Prostate gland (tissue), 2 donors: ENCODE measurements around the gene KDSR.

Experiments used
- CTCF ChIP-seq, 4 experiments: fragments of 200-600 bp in 2 of 4; fragments of 450-650 bp in 2 of 4; sonication (generic) in 2 of 4; IDR thresholded peaks; 1 replicate in 3 of 4; 2 replicates in 1 of 4; pipeline ENCODE4 v1.5.1; 2016 to 2019; ENCODE audit warnings: antibody characterized with exemption in 4 of 4, mild to moderate bottlenecking in 2 of 4, moderate library complexity in 2 of 4
- POLR2A ChIP-seq: fragments of 450-650 bp; IDR thresholded peaks from one replicate; pipeline ENCODE4 v1.6.1; 2016; ENCODE audit warnings: antibody characterized with exemption, mild to moderate bottlenecking
- POLR2AphosphoS5 ChIP-seq: sonication (generic); formaldehyde crosslinking; IDR thresholded peaks from one replicate; pipeline ENCODE4 v1.6.1; 2017; ENCODE audit warnings: antibody characterized with exemption

- TF ChIP-seq POLR2A: no peak
- no peak for TF ChIP-seq CTCF (IDR thresholded peaks at IDR 0.05)
- TF ChIP-seq POLR2AphosphoS5: no peak
These were observed 73.9 kb downstream of the KDSR start for GRCh38 chr18:63292831-63293683.
